Stimulated activated memory B cell treated with anti-CD40 and anti-IgM and Interleukin-4, amounts not matched to agents 10 μg/mL and 1 μg/mL and 100 μg/mL, for 72 hours (primary cell): ENCODE results near the gene EXD3.
A peak's percentile ranks its signal among the peaks of the same experiment; 100 is the strongest.

ENCODE experiments used
- ATAC-seq: fragments of 150-1000 bp; cut with Tn5 transposase; 2 replicates; pipeline ENCODE4 v1.10.0; 2021
- H3K27ac Mint-ChIP-seq: one replicate; pipeline ENCODE4 v1.8.0; 2022; ENCODE audit warnings: mild to moderate bottlenecking, mixed read lengths
- H3K27me3 Mint-ChIP-seq: one replicate; pipeline ENCODE4 v1.8.0; 2022; ENCODE audit warnings: mixed read lengths
- H3K36me3 Mint-ChIP-seq: one replicate; pipeline ENCODE4 v1.8.0; 2022; ENCODE audit warnings: mixed read lengths
- H3K4me1 Mint-ChIP-seq: one replicate; pipeline ENCODE4 v1.8.0; 2022; ENCODE audit warnings: mixed read lengths
- H3K4me3 Mint-ChIP-seq: one replicate; pipeline ENCODE4 v1.8.0; 2022; ENCODE audit warnings: mild to moderate bottlenecking, moderate library complexity, mixed read lengths
- H3K9me3 Mint-ChIP-seq: one replicate; pipeline ENCODE4 v1.8.0; 2022; ENCODE audit warnings: mixed read lengths

Gene EXD3

GRCh38 chr9:137441935-137442321 is 19.0 kb upstream of the EXD3 start:
- Mint-ChIP-seq H3K9me3 (no peaks in the 10 kb centered on the region), H3K4me1 (peaks cover 10% of the 10 kb centered on the region), H3K27me3 (peaks cover 65% of the 10 kb centered on the region), H3K36me3 (no peaks in the 10 kb centered on the region), H3K4me3 (peak overlapping the region; percentile 5), H3K27ac (no peak overlapping the region)
- ATAC-seq, result no peak

DNA sequence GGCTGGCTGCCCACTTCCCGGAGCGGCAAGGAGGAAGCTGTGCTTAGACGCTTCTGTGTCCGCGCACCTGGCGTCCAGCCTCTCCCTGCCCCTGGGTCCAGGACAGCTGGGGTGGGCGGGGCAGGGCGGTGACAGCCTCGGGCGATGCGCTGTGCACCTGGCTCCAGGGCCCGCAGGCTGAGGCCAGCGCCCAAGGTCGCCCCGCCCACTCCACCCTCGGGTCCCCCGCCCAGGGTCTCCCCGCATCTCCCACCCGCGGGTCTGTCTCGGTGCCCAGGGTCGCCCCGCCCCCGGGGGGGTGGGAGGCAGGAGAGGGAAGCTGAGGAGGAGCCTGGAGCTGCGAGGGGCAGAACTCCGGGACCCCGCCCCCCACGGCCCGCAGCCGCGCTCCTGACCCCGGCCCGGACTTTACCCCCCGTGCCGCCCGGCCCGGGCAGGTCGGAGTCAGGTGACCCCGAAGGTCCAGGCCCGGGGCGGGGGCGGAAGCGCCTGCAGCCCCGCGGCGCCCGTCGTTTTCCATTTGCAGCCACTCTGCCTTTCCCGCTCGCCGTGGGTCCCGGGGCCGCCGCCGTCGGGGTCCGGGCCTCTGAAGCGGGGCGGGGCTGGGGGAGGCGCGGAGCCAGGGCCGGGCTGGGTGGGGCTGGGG is 18.4 kb upstream of the EXD3 start, which contains the start of gene ENTPD8:
Gene ENTPD8, minus strand, starts transcription at position 69 of the 646 bp plus-strand sequence. CDS start 3,072 bp downstream, outside the sequence.
- peaks cover 62% of the 10 kb centered on the region for H3K27me3 Mint-ChIP-seq
- ATAC-seq, result peak; percentile 34
- H3K9me3 Mint-ChIP-seq, result no peaks in the 10 kb centered on the region
- H3K36me3 Mint-ChIP-seq, result no peaks in the 10 kb centered on the region
- peaks cover 7% of the 10 kb centered on the region for H3K4me1 Mint-ChIP-seq
- peak within 1 kb of the TSS; percentile 5 for H3K4me3 Mint-ChIP-seq
- no peak within 1 kb of the TSS for H3K27ac Mint-ChIP-seq

DNA sequence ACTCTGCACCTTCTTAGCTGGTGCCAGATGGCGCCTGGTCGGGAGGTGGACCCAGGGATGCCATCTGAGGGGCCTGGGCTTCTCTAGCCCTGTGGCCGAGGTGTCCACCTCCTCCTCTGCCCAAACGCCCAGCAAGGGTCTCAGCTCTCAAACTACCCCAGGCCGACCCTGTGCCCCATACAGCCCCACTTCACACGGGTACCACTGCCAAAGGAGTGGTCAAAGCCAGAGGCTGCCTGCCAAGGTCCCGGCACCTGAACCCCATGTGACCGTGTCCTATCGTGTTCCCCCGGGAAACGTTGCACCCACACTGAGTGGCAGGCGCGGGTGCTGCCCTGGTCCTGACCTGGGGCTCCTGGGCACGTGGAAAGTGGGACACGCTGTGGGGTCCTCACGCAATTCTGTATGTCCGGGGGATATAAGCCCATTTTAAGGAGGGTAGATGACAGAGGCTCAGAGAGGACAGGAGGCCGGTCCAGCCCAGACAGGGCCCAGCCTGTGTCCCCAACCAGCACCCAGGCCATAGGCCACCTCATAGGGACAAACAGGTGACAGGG is 16.3 kb upstream of the EXD3 start:
- Mint-ChIP-seq H3K4me1 (no peaks in the 10 kb centered on the region), H3K4me3 (no peak overlapping the region), H3K27me3 (peaks cover 64% of the 10 kb centered on the region), H3K36me3 (no peaks in the 10 kb centered on the region), H3K27ac (no peak overlapping the region), H3K9me3 (no peaks in the 10 kb centered on the region)
- ATAC-seq, result no peak

DNA sequence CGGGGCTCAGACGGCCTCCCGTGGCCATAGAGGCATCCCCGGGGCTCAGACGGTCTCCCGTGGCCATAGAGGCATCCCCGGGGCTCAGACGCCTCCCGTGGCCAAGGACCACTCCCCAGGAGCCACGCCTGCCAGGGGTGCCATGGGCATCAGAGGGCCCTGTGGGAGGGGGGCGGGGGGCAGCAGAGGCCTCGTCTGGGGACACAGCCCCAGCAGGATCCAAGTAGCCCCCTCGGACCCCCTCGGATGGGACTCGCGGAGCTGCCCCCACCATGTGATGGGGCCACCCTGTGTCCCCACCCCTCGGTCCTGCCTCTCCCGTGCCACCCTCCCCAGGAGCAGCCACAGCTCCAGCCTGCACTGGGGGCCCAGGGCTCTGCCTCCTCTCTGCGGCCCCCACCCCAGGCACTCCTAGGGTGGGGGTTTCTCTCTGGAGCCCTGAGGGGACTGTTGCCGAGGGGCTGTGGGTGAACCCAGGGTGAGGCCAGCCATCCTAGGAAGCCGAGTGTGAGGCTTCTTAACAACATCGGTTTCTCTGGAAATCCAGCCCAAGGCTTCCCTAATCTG is 15.7 kb upstream of the EXD3 start:
- Mint-ChIP-seq H3K27ac (no peak overlapping the region), H3K9me3 (no peaks in the 10 kb centered on the region), H3K4me3 (no peak overlapping the region), H3K27me3 (peaks cover 60% of the 10 kb centered on the region), H3K36me3 (no peaks in the 10 kb centered on the region), H3K4me1 (no peaks in the 10 kb centered on the region)
- ATAC-seq, result no peak

DNA sequence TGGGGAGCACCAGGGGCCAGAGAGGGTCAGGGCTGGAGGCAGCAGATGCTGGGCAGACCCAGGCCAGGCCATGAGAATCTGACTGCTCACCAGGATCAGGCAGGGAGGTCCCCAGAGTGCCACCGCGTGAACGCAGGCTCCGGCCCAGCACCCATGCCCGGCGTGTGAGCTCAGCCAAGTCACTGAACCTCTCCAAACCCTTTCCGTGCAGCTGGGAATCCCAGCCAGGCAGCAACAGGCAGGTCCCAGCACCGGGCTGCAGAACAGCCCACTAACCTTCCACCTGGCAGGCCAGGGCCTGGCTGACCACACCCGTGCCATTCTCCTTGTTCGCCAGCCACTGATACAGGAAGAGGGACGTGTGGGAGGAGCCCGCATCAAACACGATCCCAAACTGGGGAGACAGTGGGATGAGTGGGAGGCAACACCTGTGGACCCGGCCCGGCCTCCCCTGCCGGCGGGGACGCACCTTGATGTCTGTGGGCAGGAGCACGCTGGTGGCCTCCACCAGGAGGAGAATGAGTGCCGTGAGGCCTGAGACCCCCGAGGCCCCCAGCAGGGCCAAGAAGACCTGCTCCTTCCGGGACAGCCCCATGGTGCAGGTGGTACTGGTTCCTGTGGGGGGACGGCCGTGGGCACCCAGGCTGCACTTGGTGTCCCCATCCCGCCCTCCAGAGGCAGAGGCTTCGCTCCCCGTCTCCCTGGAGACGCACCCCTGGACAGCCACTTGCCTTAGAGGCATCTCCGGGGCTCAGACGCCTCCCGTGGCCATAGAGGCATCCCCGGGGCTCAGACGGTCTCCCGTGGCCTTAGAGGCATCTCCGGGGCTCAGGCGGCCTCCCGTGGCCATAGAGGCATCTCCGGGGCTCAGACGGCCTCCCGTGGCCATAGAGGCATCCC is 15.0 kb upstream of the EXD3 start:
- no peak for ATAC-seq
- no peaks in the 10 kb centered on the region for H3K9me3 Mint-ChIP-seq
- no peak overlapping the region for H3K27ac Mint-ChIP-seq
- H3K36me3 Mint-ChIP-seq, result no peaks in the 10 kb centered on the region
- H3K27me3 Mint-ChIP-seq, result peaks cover 53% of the 10 kb centered on the region
- H3K4me1 Mint-ChIP-seq, result no peaks in the 10 kb centered on the region
- no peak overlapping the region for H3K4me3 Mint-ChIP-seq

DNA sequence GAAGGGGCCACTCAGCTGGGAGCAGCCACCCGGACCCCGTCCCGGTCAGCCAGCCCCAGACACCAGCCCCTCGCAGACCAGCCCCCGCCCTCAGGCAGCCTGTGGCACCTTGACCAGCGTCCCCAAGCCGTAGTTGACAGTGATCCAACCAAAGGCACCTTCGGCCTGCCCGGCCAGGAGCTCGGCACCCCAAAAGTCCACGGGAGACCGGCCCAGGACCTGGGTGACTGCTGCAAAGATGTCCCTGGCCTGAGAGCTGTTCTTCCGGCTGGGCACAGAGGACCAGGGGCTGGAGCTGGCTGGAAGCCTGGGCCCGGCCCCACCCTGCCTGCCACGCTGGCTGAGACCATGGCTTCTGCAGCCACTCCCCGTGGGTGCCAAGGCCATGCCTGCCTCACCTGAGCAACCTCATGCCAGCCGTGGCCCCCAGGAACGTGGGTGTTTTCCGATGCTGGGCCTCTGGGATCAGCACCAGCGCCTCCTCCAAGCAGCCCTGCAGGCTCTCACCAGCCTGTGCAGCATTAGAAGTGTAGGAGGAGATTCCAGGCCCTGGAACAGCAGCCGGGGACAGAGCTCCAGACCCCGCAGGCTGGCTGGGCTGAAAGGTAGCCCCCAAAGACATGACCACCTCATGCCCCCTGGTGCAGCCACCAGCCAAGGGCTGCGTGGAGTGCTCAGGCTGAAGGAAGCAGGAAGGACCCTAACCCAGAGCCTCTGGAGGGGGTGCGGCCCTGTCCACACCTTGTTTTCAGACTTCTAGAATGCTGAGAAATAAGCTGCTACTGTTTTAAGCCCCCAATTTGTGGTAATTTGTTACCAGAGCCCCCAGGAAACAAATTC is 14.0 kb upstream of the EXD3 start:
- Mint-ChIP-seq H3K36me3 (no peaks in the 10 kb centered on the region), H3K4me3 (no peak overlapping the region), H3K9me3 (no peaks in the 10 kb centered on the region), H3K27me3 (peaks cover 47% of the 10 kb centered on the region), H3K27ac (no peak overlapping the region), H3K4me1 (no peaks in the 10 kb centered on the region)
- ATAC-seq, result no peak

GRCh38 chr9:137435980-137436760 is 13.2 kb upstream of the EXD3 start:
- Mint-ChIP-seq H3K4me1 (no peaks in the 10 kb centered on the region), H3K9me3 (no peaks in the 10 kb centered on the region), H3K27ac (no peak overlapping the region), H3K4me3 (no peak overlapping the region), H3K36me3 (no peaks in the 10 kb centered on the region), H3K27me3 (peaks cover 50% of the 10 kb centered on the region)
- peak; percentile 55 for ATAC-seq

- Mint-ChIP-seq H3K9me3 (no peaks in the 10 kb centered on the region), H3K4me3 (no peak overlapping the region), H3K27ac (no peak overlapping the region), H3K4me1 (no peaks in the 10 kb centered on the region), H3K36me3 (no peaks in the 10 kb centered on the region), H3K27me3 (peaks cover 54% of the 10 kb centered on the region)
- no peak for ATAC-seq
Observed at GRCh38 chr9:137435381-137435891, 12.5 kb upstream of the EXD3 start.

- Mint-ChIP-seq H3K4me3 (no peak overlapping the region), H3K4me1 (peaks cover 2% of the 10 kb centered on the region), H3K9me3 (no peaks in the 10 kb centered on the region), H3K27me3 (peaks cover 52% of the 10 kb centered on the region), H3K27ac (no peak overlapping the region), H3K36me3 (no peaks in the 10 kb centered on the region)
- no peak for ATAC-seq
Observed at GRCh38 chr9:137434498-137435380, 11.8 kb upstream of the EXD3 start.

DNA sequence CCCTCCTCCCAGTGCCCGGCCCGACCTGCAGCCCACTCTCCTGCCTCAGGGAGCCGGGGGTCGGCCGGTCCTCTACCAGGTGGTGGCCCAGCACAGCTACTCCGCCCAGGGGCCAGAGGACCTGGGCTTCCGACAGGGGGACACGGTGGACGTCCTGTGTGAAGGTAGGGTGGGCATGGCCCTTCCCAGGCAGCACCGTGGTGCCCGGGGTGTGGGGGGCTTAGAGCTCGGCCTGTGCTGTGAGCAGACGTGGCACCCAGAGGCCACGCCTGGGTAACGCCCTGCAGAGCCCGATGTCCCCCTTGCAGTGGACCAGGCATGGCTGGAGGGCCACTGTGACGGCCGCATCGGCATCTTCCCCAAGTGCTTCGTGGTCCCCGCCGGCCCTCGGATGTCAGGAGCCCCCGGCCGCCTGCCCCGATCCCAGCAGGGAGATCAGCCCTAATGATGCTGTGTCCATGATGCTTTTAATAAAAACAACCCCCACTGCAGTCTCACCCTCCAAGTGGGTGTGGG is 11.0 kb upstream of the EXD3 start:
- no peaks in the 10 kb centered on the region for H3K9me3 Mint-ChIP-seq
- no peak overlapping the region for H3K4me3 Mint-ChIP-seq
- H3K4me1 Mint-ChIP-seq, result peaks cover 9% of the 10 kb centered on the region
- no peaks in the 10 kb centered on the region for H3K36me3 Mint-ChIP-seq
- H3K27me3 Mint-ChIP-seq, result peaks cover 44% of the 10 kb centered on the region
- no peak for ATAC-seq
- no peak overlapping the region for H3K27ac Mint-ChIP-seq

GRCh38 chr9:137433349-137433915 is 10.5 kb upstream of the EXD3 start:
- ATAC-seq, result no peak
- Mint-ChIP-seq H3K36me3 (no peaks in the 10 kb centered on the region), H3K27ac (no peak overlapping the region), H3K4me1 (peaks cover 14% of the 10 kb centered on the region), H3K9me3 (no peaks in the 10 kb centered on the region), H3K27me3 (peaks cover 41% of the 10 kb centered on the region), H3K4me3 (no peak overlapping the region)

- Mint-ChIP-seq H3K4me3 (no peak overlapping the region), H3K27me3 (peaks cover 36% of the 10 kb centered on the region), H3K27ac (no peak overlapping the region), H3K36me3 (no peaks in the 10 kb centered on the region), H3K4me1 (peaks cover 14% of the 10 kb centered on the region), H3K9me3 (no peaks in the 10 kb centered on the region)
- no peak for ATAC-seq
Observed at GRCh38 chr9:137432687-137433348, 9.9 kb upstream of the EXD3 start.
